Keratinocyte (primary cell): ENCODE data around the gene SLC8A1. TPM values are rescaled to one million over a fixed set of nuclear protein-coding genes. Genes with fewer than 3 reads are reported as not detected.

ENCODE experiments used
- DNase-seq: peaks from one replicate; pipeline ENCODE4 v3.0.0-alpha.2; 2011; ENCODE audit warnings: low read depth, missing footprints, low spot score
- FAIRE-seq: peaks from 2 replicates; lab custom pipeline; 2011; peaks lifted over from hg19 to GRCh38; lab: Jason Lieb, UNC
- H2AFZ ChIP-seq: 2 replicates; pipeline ENCODE4 v1.6.0; 2012; ENCODE audit warnings: low read length, control low read depth, inconsistent platforms; ENCODE audit not compliant: control insufficient read depth
- H3K27ac ChIP-seq: 2 replicates; pipeline ENCODE4 v1.5.1; 2011; ENCODE audit warnings: low read length; ENCODE audit not compliant: control insufficient read depth, insufficient read depth
- H3K27me3 ChIP-seq: 3 replicates; pipeline ENCODE4 v1.6.0; 2011; ENCODE audit warnings: low read length; ENCODE audit not compliant: control insufficient read depth, insufficient read depth; ENCODE audit errors: extremely low read depth
- H3K36me3 ChIP-seq, 2 experiments: 2 replicates in 1 of 2; 3 replicates in 1 of 2; pipeline ENCODE4 v1.5.1; 2011; ENCODE audit warnings: low read length in 2 of 2, mild to moderate bottlenecking in 1 of 2; ENCODE audit not compliant: control insufficient read depth in 2 of 2, insufficient read depth in 2 of 2; ENCODE audit errors: extremely low read depth in 1 of 2
- H3K4me1 ChIP-seq: 3 replicates; pipeline ENCODE4 v1.5.1; 2011; ENCODE audit warnings: low read length; ENCODE audit not compliant: control insufficient read depth, insufficient read depth; ENCODE audit errors: extremely low read depth
- H3K4me2 ChIP-seq: 3 replicates; pipeline ENCODE4 v1.6.0; 2011; ENCODE audit warnings: low read depth, low read length; ENCODE audit not compliant: control insufficient read depth, insufficient read depth; ENCODE audit errors: extremely low read depth
- H3K4me3 ChIP-seq, 3 experiments: fragments of 200-600 bp in 1 of 3; sonication (generic) in 1 of 3; 2 replicates in 2 of 3; 3 replicates in 1 of 3; pipeline ENCODE4 v1.5.1; 2011 to 2016; ENCODE audit warnings: low read length in 3 of 3, mild to moderate bottlenecking in 3 of 3, control low read depth in 2 of 3, inconsistent platforms in 1 of 3, low read depth in 1 of 3, mixed read lengths in 1 of 3, mixed run types in 1 of 3, moderate library complexity in 1 of 3; ENCODE audit not compliant: control insufficient read depth in 2 of 3, insufficient read depth in 2 of 3; ENCODE audit errors: extremely low read depth in 1 of 3
- H3K79me2 ChIP-seq: 2 replicates; pipeline ENCODE4 v1.6.0; 2012; ENCODE audit warnings: low read length; ENCODE audit not compliant: control insufficient read depth, insufficient read depth
- H3K9ac ChIP-seq: 3 replicates; pipeline ENCODE4 v1.6.0; 2011; ENCODE audit warnings: low read length; ENCODE audit not compliant: control insufficient read depth, insufficient read depth; ENCODE audit errors: extremely low read depth
- H3K9me1 ChIP-seq: 3 replicates; pipeline ENCODE4 v1.6.0; 2011; ENCODE audit warnings: low read length; ENCODE audit not compliant: control insufficient read depth, insufficient read depth; ENCODE audit errors: extremely low read depth
- H3K9me3 ChIP-seq: 2 replicates; pipeline ENCODE4 v1.5.1; 2012; ENCODE audit warnings: low read depth, low read length; ENCODE audit not compliant: control insufficient read depth
- H4K20me1 ChIP-seq: 3 replicates; pipeline ENCODE4 v1.6.0; 2011; ENCODE audit warnings: low read length; ENCODE audit not compliant: control insufficient read depth, insufficient read depth; ENCODE audit errors: extremely low read depth
- CTCF ChIP-seq, 3 experiments: IDR thresholded peaks in 1 of 3; conservative IDR thresholded peaks in 1 of 3; optimal IDR thresholded peaks in 1 of 3; 2 replicates in 2 of 3; 3 replicates in 1 of 3; pipeline versions ENCODE3 to v1.5.1; 2011; ENCODE audit warnings: low read length in 3 of 3, mild to moderate bottlenecking in 3 of 3, moderate library complexity in 2 of 3, control low read depth in 1 of 3, inconsistent platforms in 1 of 3; ENCODE audit not compliant: insufficient read depth in 2 of 3; ENCODE audit errors: extremely low read depth in 1 of 3
- EZH2 ChIP-seq: IDR thresholded peaks from one replicate; pipeline ENCODE4 v1.6.1; 2012; ENCODE audit warnings: inconsistent platforms, mild to moderate bottlenecking, low read length, moderate library complexity
- dilution Hi-C: fragments of 300-500 bp; cut with MboI; formaldehyde crosslinking; loops from one replicate; pipeline ENCODE4 v1.7.0; 2020; ENCODE audit warnings: low sequenced_read_pairs; ENCODE audit not compliant: extremely low pct_ligation_motif_present
- polyA plus RNA-seq, 5 experiments: library from polyadenylated mRNA; depleted of rRNA in 3 of 5; stranded (reverse) in 3 of 5; stranded (forward) in 1 of 5; unstranded in 1 of 5; fragments of >200 nt; gene quantifications; 1 replicate in 1 of 5; 2 replicates in 3 of 5; 3 replicates in 1 of 5; pipeline versions ENCODE4 v1.2.1 to v1.2.3, GENCODE V29; 2011 to 2012; ENCODE audit warnings: missing spikeins in 2 of 5, low read depth in 1 of 5, low replicate concordance in 1 of 5

Gene SLC8A1
- polyA plus RNA-seq, 1 donor (not counting 4 experiments of a cell fraction or from before 2014, with no cell fraction given) = 2.7 TPM

- H2AFZ ChIP-seq = no peak overlapping the region
- H3K36me3 ChIP-seq = no peaks in the 10 kb centered on the region
- no peaks in the 10 kb centered on the region for H3K4me1 ChIP-seq
- H3K4me3 ChIP-seq = no peak overlapping the region
- H3K79me2 ChIP-seq = no peaks in the 10 kb centered on the region
- H3K9me3 ChIP-seq = no peaks in the 10 kb centered on the region
- no peaks in the 10 kb centered on the region for H3K27me3 ChIP-seq
- no peaks in the 10 kb centered on the region for H4K20me1 ChIP-seq
- H3K9me1 ChIP-seq = no peaks in the 10 kb centered on the region
- FAIRE-seq (no peak), DNase-seq (no peak)
- H3K4me2 ChIP-seq = no peak overlapping the region
- dilution Hi-C loops = no loop called here
- no peak for TF ChIP-seq EZH2
- H3K9ac ChIP-seq = no peak overlapping the region
- no peak overlapping the region for H3K27ac ChIP-seq
These were observed 282.0 kb downstream of the SLC8A1 start for GRCh38 chr2:40169856-40170255.

GRCh38 chr2:40169430-40169829 lies 282.5 kb downstream of the SLC8A1 start:
- Histone ChIP-seq H3K9me3 (no peaks in the 10 kb centered on the region), H3K4me1 (no peaks in the 10 kb centered on the region), H3K27ac (no peak overlapping the region), H3K4me3 (no peak overlapping the region), H4K20me1 (no peaks in the 10 kb centered on the region), H3K27me3 (no peaks in the 10 kb centered on the region), H3K4me2 (no peak overlapping the region), H3K9ac (no peak overlapping the region), H3K79me2 (no peaks in the 10 kb centered on the region), H3K36me3 (no peaks in the 10 kb centered on the region), H2AFZ (no peak overlapping the region), H3K9me1 (no peaks in the 10 kb centered on the region)
- dilution Hi-C loops = no loop called here
- TF ChIP-seq CTCF (optimal IDR thresholded peaks at IDR 0.05 in 1 of 3, IDR thresholded peaks at IDR 0.05 in 1 of 3, conservative IDR thresholded peaks at IDR 0.05 in 1 of 3; ENCODE audit: extremely low read depth in 1 of 3, insufficient read depth in 2 of 3, low read length in 3 of 3) (no peak), EZH2 (no peak)
- no peak for DNase-seq
- no peak for FAIRE-seq

DNA sequence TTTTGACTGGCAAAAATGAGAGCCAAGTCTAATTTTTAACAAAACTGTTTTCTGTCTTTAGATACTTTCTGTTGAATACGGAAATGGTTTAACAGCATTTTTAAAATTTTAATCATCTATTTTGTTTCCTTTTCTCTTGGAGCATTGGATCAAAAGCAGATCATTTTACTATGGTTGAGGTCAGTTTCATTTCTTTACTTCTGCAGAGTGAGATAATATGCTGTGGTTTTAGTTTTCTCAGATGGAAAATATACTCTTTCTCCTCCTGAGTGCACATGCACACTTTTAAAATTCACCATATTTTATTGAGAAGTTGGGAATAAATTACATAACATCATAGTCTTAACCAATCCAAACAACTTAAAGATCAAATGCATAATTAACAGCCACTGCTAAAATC lies 283.3 kb downstream of the SLC8A1 start:
- dilution Hi-C loops = no loop called here
- Histone ChIP-seq H3K27ac (no peak overlapping the region), H3K9ac (no peak overlapping the region), H3K4me2 (no peak overlapping the region), H4K20me1 (no peaks in the 10 kb centered on the region), H3K4me1 (no peaks in the 10 kb centered on the region), H3K27me3 (no peaks in the 10 kb centered on the region), H2AFZ (no peak overlapping the region), H3K79me2 (no peaks in the 10 kb centered on the region), H3K9me3 (no peaks in the 10 kb centered on the region), H3K36me3 (no peaks in the 10 kb centered on the region), H3K4me3 (no peak overlapping the region), H3K9me1 (no peaks in the 10 kb centered on the region)
- DNase-seq (no peak), FAIRE-seq (no peak)
- TF ChIP-seq EZH2 (no peak), CTCF (optimal IDR thresholded peaks at IDR 0.05 in 1 of 3, IDR thresholded peaks at IDR 0.05 in 1 of 3, conservative IDR thresholded peaks at IDR 0.05 in 1 of 3; ENCODE audit: extremely low read depth in 1 of 3, insufficient read depth in 2 of 3, low read length in 3 of 3) (no peak)
